DOHH2 (cell line): ENCODE data around the gene LORICRIN.

Source experiments
- CTCF ChIP-seq: fragments of 200-600 bp; sonication (generic); IDR thresholded peaks from one replicate; pipeline ENCODE4 v1.5.1; 2014; ENCODE audit warnings: antibody characterized with exemption, mild to moderate bottlenecking, low read depth, low read length; ENCODE audit not compliant: poor library complexity, severe bottlenecking
- EZH2phosphoT487 ChIP-seq: fragments of 200-600 bp; sonication (generic); IDR thresholded peaks from 2 replicates; pipeline ENCODE4 v1.6.1; 2017; ENCODE audit warnings: borderline replicate concordance, mild to moderate bottlenecking, antibody characterized with exemption, low read length, moderate library complexity, mixed read lengths

- TF ChIP-seq CTCF, result no peak
- 0 out of 2 replicates have a peak, but pooled peaks have one; percentile 88 for TF ChIP-seq EZH2phosphoT487
Measured at GRCh38 chr1:153261281-153262069, 2.0 kb downstream of the LORICRIN start.
